Stimulated activated naive CD4-positive, alpha-beta T cell treated with Interleukin-2 at 50 U/mL for 16 hours (primary cell): ENCODE measurements around the gene DPH2.

Experiments used
- DNase-seq: peaks from one replicate; lab custom pipeline; 2025; lab: John Stamatoyannopoulos, UW

Gene DPH2

GRCh38 chr1:43945674-43946235, 24.1 kb upstream of the DPH2 start:
- no peak for DNase-seq

- DNase-seq: peak; percentile 95
Observed at GRCh38 chr1:43946236-43947060, 23.4 kb upstream of the DPH2 start, which contains the start of gene IPO13. Gene IPO13 (plus strand): TSS chr1:43946950. CDS start chr1:43947601, 651 bp downstream.

GRCh38 chr1:43947061-43947873, 22.5 kb upstream of the DPH2 start:
- no peak for DNase-seq

- DNase-seq: no peak
Observed at GRCh38 chr1:43947874-43948437, 21.9 kb upstream of the DPH2 start.

- no peak for DNase-seq
Observed at GRCh38 chr1:43949678-43950077, 20.1 kb upstream of the DPH2 start.

GRCh38 chr1:43951021-43951985, 18.5 kb upstream of the DPH2 start:
- DNase-seq: no peak

- no peak for DNase-seq
Observed at GRCh38 chr1:43952731-43953346, 17.0 kb upstream of the DPH2 start.

GRCh38 chr1:43953361-43953760, 16.4 kb upstream of the DPH2 start:
- DNase-seq: no peak

- no peak for DNase-seq
Observed at GRCh38 chr1:43954036-43954435, 15.8 kb upstream of the DPH2 start.

GRCh38 chr1:43956234-43956633, 13.6 kb upstream of the DPH2 start:
- DNase-seq: no peak

- no peak for DNase-seq
Observed at GRCh38 chr1:43957407-43958040, 12.3 kb upstream of the DPH2 start.

GRCh38 chr1:43958351-43959255, 11.2 kb upstream of the DPH2 start:
- no peak for DNase-seq

- no peak for DNase-seq
Observed at GRCh38 chr1:43960798-43961197, 9.0 kb upstream of the DPH2 start.

- no peak for DNase-seq
Observed at GRCh38 chr1:43961692-43962091, 8.1 kb upstream of the DPH2 start.

- DNase-seq: no peak
Observed at GRCh38 chr1:43962324-43962723, 7.5 kb upstream of the DPH2 start.

GRCh38 chr1:43963006-43963405, 6.8 kb upstream of the DPH2 start:
- no peak for DNase-seq

GRCh38 chr1:43963890-43964289, 5.9 kb upstream of the DPH2 start:
- DNase-seq: no peak

- DNase-seq: no peak
Observed at GRCh38 chr1:43965316-43965715, 4.5 kb upstream of the DPH2 start.

- DNase-seq: no peak
Observed at GRCh38 chr1:43968348-43968948, 1.4 kb upstream of the DPH2 start.
